Activated CD8-positive, alpha-beta memory T cell treated with anti-CD3 and anti-CD28 coated beads for 1 hour (primary cell): ENCODE measurements around the gene PANK2.

Experiments
- DNase-seq, 2 donors: peaks; one replicate each; pipeline ENCODE4 v3.0.0-alpha.2; 2020; ENCODE audit warnings: low read depth in 1 of 2; ENCODE audit errors: extremely low read depth in 1 of 2

PANK2 gene

GRCh38 chr20:3976511-3976910, 87.3 kb downstream of the PANK2 start:
- DNase-seq, result no peak
